HFF-Myc (cell line): Measurements from ENCODE around the gene WRAP53.

ENCODE experiments used
- DNase-seq: peaks from one replicate; pipeline ENCODE4 v3.0.0-alpha.2; 2011; ENCODE audit warnings: low read depth; ENCODE audit errors: extremely low read depth
- H3K4me3 ChIP-seq: replicated peaks from 2 replicates; pipeline ENCODE4 v1.5.1; 2011; ENCODE audit warnings: low read depth, mild to moderate bottlenecking, control low read depth, low read length
- TF ChIP-seq, protein P1 (sequence below): IDR thresholded peaks from 2 replicates; pipeline ENCODE4 v1.5.1; 2012; ENCODE audit warnings: mild to moderate bottlenecking, low read depth, low read length, control low read depth; ENCODE audit errors: missing control alignments

WRAP53 gene

DNA sequence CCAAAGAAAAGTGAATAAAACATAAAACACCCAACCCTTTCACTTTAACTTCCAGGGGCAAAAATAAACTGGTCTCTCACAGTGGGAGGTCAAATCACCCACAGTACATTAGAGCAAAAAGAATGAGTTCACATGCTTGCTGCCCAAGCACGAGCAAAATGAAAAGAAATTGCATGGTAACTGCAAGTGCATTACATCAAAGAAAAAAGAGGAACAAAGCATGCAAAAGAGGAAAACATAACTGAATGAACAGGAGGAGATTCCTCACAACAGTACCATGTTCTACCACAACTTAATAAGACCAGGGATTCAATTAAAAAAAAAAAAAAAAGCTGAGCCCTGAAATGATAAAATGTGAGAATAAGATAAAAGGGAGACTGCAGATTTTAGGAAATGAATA lies 41.5 kb downstream of the WRAP53 start:
- no peak overlapping the region for H3K4me3 ChIP-seq
- no peak for DNase-seq
- TF ChIP-seq, protein P1, sequence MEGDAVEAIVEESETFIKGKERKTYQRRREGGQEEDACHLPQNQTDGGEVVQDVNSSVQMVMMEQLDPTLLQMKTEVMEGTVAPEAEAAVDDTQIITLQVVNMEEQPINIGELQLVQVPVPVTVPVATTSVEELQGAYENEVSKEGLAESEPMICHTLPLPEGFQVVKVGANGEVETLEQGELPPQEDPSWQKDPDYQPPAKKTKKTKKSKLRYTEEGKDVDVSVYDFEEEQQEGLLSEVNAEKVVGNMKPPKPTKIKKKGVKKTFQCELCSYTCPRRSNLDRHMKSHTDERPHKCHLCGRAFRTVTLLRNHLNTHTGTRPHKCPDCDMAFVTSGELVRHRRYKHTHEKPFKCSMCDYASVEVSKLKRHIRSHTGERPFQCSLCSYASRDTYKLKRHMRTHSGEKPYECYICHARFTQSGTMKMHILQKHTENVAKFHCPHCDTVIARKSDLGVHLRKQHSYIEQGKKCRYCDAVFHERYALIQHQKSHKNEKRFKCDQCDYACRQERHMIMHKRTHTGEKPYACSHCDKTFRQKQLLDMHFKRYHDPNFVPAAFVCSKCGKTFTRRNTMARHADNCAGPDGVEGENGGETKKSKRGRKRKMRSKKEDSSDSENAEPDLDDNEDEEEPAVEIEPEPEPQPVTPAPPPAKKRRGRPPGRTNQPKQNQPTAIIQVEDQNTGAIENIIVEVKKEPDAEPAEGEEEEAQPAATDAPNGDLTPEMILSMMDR, result no peak

DNA sequence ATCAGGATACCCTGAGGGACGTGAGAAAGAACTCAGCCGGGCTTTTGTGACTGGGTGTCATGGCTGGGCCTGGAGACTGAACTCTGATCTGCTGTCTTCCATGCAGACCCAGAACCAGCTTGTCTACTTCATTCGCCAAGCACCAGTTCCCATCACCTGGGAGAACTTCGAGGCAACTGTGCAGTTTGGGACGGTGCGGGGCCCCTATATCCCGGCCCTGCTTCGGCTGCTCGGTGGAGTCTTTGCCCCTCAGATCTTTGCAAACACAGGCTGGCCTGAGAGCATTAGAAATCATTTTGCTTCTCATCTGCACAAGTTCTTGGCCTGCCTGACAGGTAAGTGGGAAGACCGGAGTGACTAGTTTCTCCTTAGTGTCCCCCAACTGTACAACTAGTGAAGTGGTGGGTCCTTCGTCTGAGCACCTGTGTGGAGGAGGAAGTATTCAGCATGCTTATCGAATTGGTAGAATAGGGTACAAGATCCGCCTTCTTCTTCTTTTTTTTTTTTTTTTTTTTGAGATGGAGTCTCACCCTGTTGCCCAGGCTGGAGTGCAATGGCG lies 44.8 kb downstream of the WRAP53 start:
- no peak for DNase-seq
- H3K4me3 ChIP-seq, result no peak overlapping the region
- TF ChIP-seq, protein P1, result no peak

DNA sequence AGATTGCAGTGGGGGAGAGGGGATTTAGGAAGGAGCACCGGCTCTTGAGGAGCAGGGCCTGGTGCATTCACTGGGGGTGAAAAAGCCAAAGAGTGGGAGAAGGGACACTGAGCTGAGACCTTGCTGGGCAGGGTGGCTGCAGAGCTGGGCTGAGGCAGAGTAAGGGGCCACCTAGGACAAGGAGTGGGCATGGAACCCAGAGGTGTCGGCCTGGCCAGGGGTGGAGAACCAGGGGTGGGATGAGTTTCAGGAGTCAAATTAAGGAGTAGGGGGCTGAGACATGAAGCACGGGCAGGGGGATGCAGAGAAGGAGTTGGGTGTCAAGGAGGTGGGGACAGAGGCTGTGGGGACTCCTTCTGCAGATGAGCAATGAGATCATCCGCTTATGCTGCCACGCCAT lies 49.3 kb downstream of the WRAP53 start:
- TF ChIP-seq, protein P1, result no peak
- no peak overlapping the region for H3K4me3 ChIP-seq
- DNase-seq, result no peak

DNA sequence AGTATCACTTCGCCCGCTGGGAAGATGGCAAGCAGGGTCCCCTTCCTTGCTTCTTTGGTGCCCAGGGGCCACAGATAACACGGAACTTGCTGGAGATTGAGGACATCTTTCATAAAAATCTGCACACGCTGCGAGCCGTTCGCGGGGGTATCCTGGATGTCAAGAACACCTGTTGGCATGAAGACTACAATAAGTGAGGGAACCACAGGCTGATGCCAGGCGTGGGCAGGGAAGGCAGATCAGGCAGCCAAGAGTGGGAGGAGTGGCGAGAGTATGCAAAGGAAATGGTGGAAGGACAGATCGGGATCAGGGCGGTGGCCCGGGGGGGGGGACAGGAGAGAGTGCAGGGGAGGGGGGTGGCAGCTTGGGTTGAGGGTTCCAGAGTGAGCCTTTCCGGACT lies 51.5 kb downstream of the WRAP53 start:
- TF ChIP-seq, protein P1, result no peak
- DNase-seq, result no peak
- H3K4me3 ChIP-seq, result no peak overlapping the region

DNA sequence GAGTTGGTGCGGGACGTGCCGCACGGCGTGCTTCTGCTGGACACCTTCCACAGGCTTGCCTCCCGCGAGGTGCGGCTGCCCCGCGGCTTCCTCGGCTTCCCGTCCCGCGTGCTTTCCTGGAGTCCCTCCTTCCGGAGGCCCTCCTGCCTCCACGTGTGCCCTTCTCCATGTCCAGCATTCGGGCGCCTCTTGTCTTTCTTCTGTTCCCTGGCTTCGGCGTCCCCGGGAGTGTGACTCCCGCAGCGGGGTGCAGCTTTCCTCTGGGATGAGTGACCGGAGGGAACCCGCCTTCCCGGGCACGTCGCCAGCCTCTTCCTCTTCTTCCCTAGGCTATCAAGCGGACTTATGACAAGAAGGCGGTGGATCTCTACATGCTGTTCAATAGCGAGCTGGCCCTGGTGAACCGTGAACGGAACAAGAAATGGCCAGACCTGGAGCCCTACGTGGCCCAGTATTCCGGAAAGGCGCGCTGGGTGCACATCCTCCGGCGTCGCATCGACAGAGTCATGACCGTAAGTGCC lies 52.3 kb downstream of the WRAP53 start:
- TF ChIP-seq, protein P1, result no peak
- H3K4me3 ChIP-seq, result no peak overlapping the region
- DNase-seq, result no peak

DNA sequence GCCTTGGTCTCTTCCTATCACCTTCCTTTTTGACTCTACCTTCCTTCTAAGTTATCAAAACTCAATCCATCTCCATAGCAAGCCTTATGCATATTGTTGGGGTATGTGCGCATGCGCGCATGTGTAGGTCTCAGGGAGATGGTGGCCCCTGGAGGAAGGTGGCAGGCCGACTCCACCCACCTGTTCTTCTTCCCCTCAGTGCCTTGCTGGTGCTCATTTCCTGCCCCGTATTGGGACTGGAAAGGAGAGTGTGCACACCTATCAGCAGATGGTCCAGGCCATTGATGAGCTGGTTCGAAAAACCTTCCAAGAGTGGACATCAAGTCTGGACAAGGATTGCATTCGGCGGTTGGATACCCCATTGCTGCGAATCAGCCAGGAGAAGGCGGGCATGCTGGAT lies 54.5 kb downstream of the WRAP53 start:
- no peak overlapping the region for H3K4me3 ChIP-seq
- TF ChIP-seq, protein P1, result no peak
- no peak for DNase-seq

DNA sequence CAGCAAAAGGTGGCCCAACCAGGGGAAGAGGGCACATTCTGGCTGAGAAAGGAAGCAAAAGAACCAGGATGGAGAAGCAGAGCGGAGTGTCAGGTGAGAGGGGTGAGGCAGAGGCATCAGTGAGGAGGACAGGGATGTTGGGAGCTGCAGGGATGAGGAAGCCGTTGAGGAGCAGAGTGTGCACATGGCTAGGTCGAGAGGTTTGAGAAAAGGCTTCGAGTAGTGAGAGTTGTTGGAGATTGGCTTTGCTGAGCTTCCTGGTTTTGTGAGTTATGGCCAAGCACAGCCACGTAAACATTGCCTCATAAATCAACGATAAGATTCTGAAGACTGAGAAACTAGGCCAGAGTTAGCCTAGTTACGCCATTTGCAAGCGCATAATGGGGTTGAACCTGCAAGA lies 56.1 kb downstream of the WRAP53 start:
- no peak for DNase-seq
- no peak overlapping the region for H3K4me3 ChIP-seq
- TF ChIP-seq, protein P1, result no peak
